Frontal cortex (tissue), 4 donors: ENCODE measurements around the gene POLG2. TPM values are rescaled to one million over a fixed set of nuclear protein-coding genes. Genes with fewer than 3 reads are reported as not detected.
A peak's percentile ranks its signal among the peaks of the same experiment; 100 is the strongest.
"Not testable (repeated sequence)": the region's sequence is repeated elsewhere in the genome, so short reads cannot be mapped to it uniquely, and the experiment has no call there.

Experiments
- DNase-seq, 2 donors: peaks; one replicate each; pipeline ENCODE4 v3.0.0; 2012; ENCODE audit warnings: low spot score in 2 of 2
- FAIRE-seq: peaks from 2 replicates; lab custom pipeline; 2012; peaks lifted over from hg19 to GRCh38; lab: Jason Lieb, UNC
- total RNA-seq: library from RNA; depleted of rRNA; stranded (reverse); fragments of >200 nt; gene quantifications from one replicate; pipeline ENCODE4 v1.2.3, GENCODE V29; 2014
- donor health status: control.
- donor health status: control.
- donor health status: control.

The POLG2 gene
- total RNA-seq, 1 donor from 2014 or later = 13.5 TPM

- DNase-seq = peak; percentile 84 to 88
- no peak for FAIRE-seq
Observed at GRCh38 chr17:64506576-64507412, 9.9 kb upstream of the POLG2 start, which contains the start of gene CEP95. Gene CEP95, plus strand, starts transcription at chr17:64506977. Its CDS starts 121 bp downstream, at chr17:64507098.

- no peak for FAIRE-seq
Observed at GRCh38 chr17:64506201-64506575, 9.3 kb upstream of the POLG2 start, which contains the start of gene DDX5. Gene DDX5, minus strand, starts transcription at chr17:64506289. Its CDS starts 170 bp downstream, at chr17:64506119.

GRCh38 chr17:64505340-64506200 lies 8.7 kb upstream of the POLG2 start:
- DNase-seq = peak; percentile 79 to 82
- FAIRE-seq = no peak

More at GRCh38 chr17:64506201-64506575, 9.3 kb upstream of the POLG2 start, which contains the start of gene DDX5:
- DNase-seq = peak; percentile 91

GRCh38 chr17:64504769-64505339 lies 8.0 kb upstream of the POLG2 start:
- DNase-seq (no peak), FAIRE-seq (no peak)

GRCh38 chr17:64503821-64504768 lies 7.2 kb upstream of the POLG2 start:
- FAIRE-seq (no peak), DNase-seq (no peak)

GRCh38 chr17:64503341-64503740 lies 6.5 kb upstream of the POLG2 start:
- no peak for DNase-seq
- no peak for FAIRE-seq

- no peak for DNase-seq
Observed at GRCh38 chr17:64502809-64503208, 6.0 kb upstream of the POLG2 start.

GRCh38 chr17:64502021-64502420 lies 5.2 kb upstream of the POLG2 start:
- FAIRE-seq (no peak), DNase-seq (no peak)

More at GRCh38 chr17:64502809-64503208, 6.0 kb upstream of the POLG2 start:
- FAIRE-seq = no peak

- FAIRE-seq (no peak), DNase-seq (no peak)
Observed at GRCh38 chr17:64500862-64501765, 4.3 kb upstream of the POLG2 start.

- no peak for DNase-seq
- no peak for FAIRE-seq
Observed at GRCh38 chr17:64500487-64500859, 3.6 kb upstream of the POLG2 start.

- DNase-seq = no peak
- FAIRE-seq = no peak
Observed at GRCh38 chr17:64499805-64500486, 3.1 kb upstream of the POLG2 start.

- FAIRE-seq (no peak), DNase-seq (no peak)
Observed at GRCh38 chr17:64498308-64499203, 1.7 kb upstream of the POLG2 start.

GRCh38 chr17:64497565-64498035 lies 746 bp upstream of the POLG2 start:
- FAIRE-seq = no peak

GRCh38 chr17:64496348-64496785 lies 487 bp downstream of the POLG2 start:
- DNase-seq (no peak), FAIRE-seq (no peak)

More at GRCh38 chr17:64497565-64498035, 746 bp upstream of the POLG2 start:
- DNase-seq = no peak

GRCh38 chr17:64495300-64495699 lies 1.6 kb downstream of the POLG2 start:
- not testable (repeated sequence) for DNase-seq, FAIRE-seq

GRCh38 chr17:64494121-64494520 lies 2.7 kb downstream of the POLG2 start:
- FAIRE-seq (no peak), DNase-seq (no peak)
